GM12878 (cell line): ENCODE results near the gene TIMM22. TPM values are rescaled to one million over a fixed set of nuclear protein-coding genes. Genes with fewer than 3 reads are reported as not detected.

ENCODE experiments used
- ATAC-seq: fragments of 200-7000 bp; cut with Tn5 transposase; 3 replicates; pipeline ENCODE4 v1.9.1; 2020; ENCODE audit warnings: mild to moderate bottlenecking, moderate library complexity
- BruUV-seq: library from RNA; stranded (reverse); fragments of 400-500 nt; replicated peaks from 2 replicates; lab custom pipeline; 2021; lab: Mats Ljungman, UMichigan
- CTCF ChIA-PET: fragments of 300-600 bp; sonication (Branson Sonifier 250); formaldehyde crosslinking; extraction: SDS; loops from one replicate; lab custom pipeline; 2021; ENCODE audit warnings: inconsistent platforms; lab: Yijun Ruan, JAX
- POLR2A ChIA-PET: fragments of 350-600 bp; formaldehyde crosslinking; extraction: SDS; loops from one replicate; lab custom pipeline; 2021; ENCODE audit warnings: inconsistent platforms; lab: Charles Lee
- RAD21 ChIA-PET: fragments of 300-600 bp; sonication (Branson Sonifier 250); formaldehyde crosslinking; loops from one replicate; lab custom pipeline; 2023; ENCODE audit warnings: antibody characterized with exemption; ENCODE audit not compliant: unreplicated experiment; lab: Charles Lee
- SMC1A ChIA-PET: fragments of 300-600 bp; sonication (Branson Sonifier 250); formaldehyde crosslinking; loops from one replicate; lab custom pipeline; 2023; ENCODE audit not compliant: unreplicated experiment, uncharacterized antibody; lab: Charles Lee
- DNase-seq: peaks from one replicate; pipeline ENCODE4 v3.0.0-alpha.2; 2011; ENCODE audit warnings: low read depth, low spot score
- FAIRE-seq: peaks from 3 replicates; lab custom pipeline; 2011; peaks lifted over from hg19 to GRCh38; lab: Jason Lieb, UNC
- H2AFZ ChIP-seq: 2 replicates; pipeline ENCODE4 v1.6.0; 2011; ENCODE audit warnings: low read depth, low read length, control low read depth; ENCODE audit not compliant: control insufficient read depth
- H3K27ac ChIP-seq: 2 replicates; pipeline ENCODE4 v1.5.1; 2011; ENCODE audit warnings: control low read depth; ENCODE audit not compliant: control insufficient read depth, insufficient read depth
- H3K27me3 ChIP-seq, 2 experiments: replicated peaks in 1 of 2; 2 replicates each; pipeline versions ENCODE4 v1.6.0 to v1.6.1; 2011; ENCODE audit warnings: low read length in 1 of 2; ENCODE audit not compliant: control insufficient read depth in 2 of 2, insufficient read depth in 2 of 2
- H3K36me3 ChIP-seq, 2 experiments: 2 replicates each; pipeline ENCODE4 v1.5.1; 2011; ENCODE audit warnings: low read length in 1 of 2; ENCODE audit not compliant: control insufficient read depth in 2 of 2, insufficient read depth in 2 of 2
- H3K4me1 ChIP-seq: 2 replicates; pipeline ENCODE4 v1.6.1; 2011; ENCODE audit warnings: mild to moderate bottlenecking, low read length, moderate library complexity, mixed read lengths; ENCODE audit not compliant: control insufficient read depth, insufficient read depth
- H3K4me2 ChIP-seq: 2 replicates; pipeline ENCODE4 v1.6.0; 2011; ENCODE audit warnings: control low read depth; ENCODE audit not compliant: control insufficient read depth, insufficient read depth
- H3K4me3 ChIP-seq: fragments of 200-600 bp; sonication (generic); 2 replicates; pipeline ENCODE4 v1.5.1; 2016
- H3K79me2 ChIP-seq: 2 replicates; pipeline ENCODE4 v1.6.0; 2011; ENCODE audit warnings: low read length; ENCODE audit not compliant: control insufficient read depth, insufficient read depth
- H3K9ac ChIP-seq: 2 replicates; pipeline ENCODE4 v1.8.0; 2011; ENCODE audit warnings: low read length, control low read depth, mixed read lengths; ENCODE audit not compliant: control insufficient read depth, insufficient read depth
- H3K9me3 ChIP-seq: replicated peaks from 3 replicates; pipeline ENCODE4 v1.5.1; 2011; ENCODE audit warnings: mild to moderate bottlenecking, low read length; ENCODE audit not compliant: control insufficient read depth, insufficient read depth
- H4K20me1 ChIP-seq: 2 replicates; pipeline ENCODE4 v1.6.0; 2011; ENCODE audit not compliant: control insufficient read depth, insufficient read depth
- BRCA1 ChIP-seq: IDR thresholded peaks from 2 replicates; pipeline ENCODE4 v1.6.1; 2011; ENCODE audit warnings: low read depth, low read length, improper control_type of control experiment
- ETV6 ChIP-seq, 2 experiments: fragments of 450-650 bp in 1 of 2; IDR thresholded peaks in 1 of 2; conservative IDR thresholded peaks in 1 of 2; 2 replicates each; pipeline ENCODE4 v1.6.1; 2014; ENCODE audit warnings: antibody characterized with exemption in 1 of 2, borderline replicate concordance in 1 of 2, low read depth in 1 of 2, mild to moderate bottlenecking in 1 of 2, moderate library complexity in 1 of 2
- HDAC6 ChIP-seq: fragments of 200-600 bp; sonication (generic); IDR thresholded peaks from one replicate; pipeline ENCODE4 v1.8.0; 2017; ENCODE audit warnings: antibody characterized with exemption; ENCODE audit not compliant: unreplicated experiment
- NRF1 ChIP-seq: conservative IDR thresholded peaks from 2 replicates; pipeline ENCODE4 v1.6.1; 2011; ENCODE audit warnings: mild to moderate bottlenecking, low read depth, low read length, improper control_type of control experiment
- ZNF622 ChIP-seq: fragments of 450-650 bp; IDR thresholded peaks from 2 replicates; pipeline ENCODE4 v1.6.1; 2017; ENCODE audit warnings: mild to moderate bottlenecking, inconsistent platforms
- ZZZ3 ChIP-seq: IDR thresholded peaks from 2 replicates; pipeline ENCODE4 v1.6.1; 2011; ENCODE audit warnings: low read depth; ENCODE audit not compliant: control insufficient read depth, insufficient read length
- WGBS: methylation state at CpG from one replicate; pipeline ENCODE4 v1.1.6; 2016; ENCODE audit warnings: low lambda C conversion rate; ENCODE audit not compliant: insufficient replicate concordance, insufficient coverage; ENCODE audit errors: missing lambda C conversion rate; 5-methylcytosine and 5-hydroxymethylcytosine counted together
- in situ Hi-C: fragments of 300-500 bp; cut with MboI; formaldehyde crosslinking; loops from 9 replicates; pipeline ENCODE4 v1.14.3; 2018; ENCODE audit warnings: mixed read lengths
- intact Hi-C: fragments of 100-400 bp; cut with micrococcal nuclease; formaldehyde crosslinking; loops from one replicate; pipeline ENCODE4 v1.14.2; 2022; ENCODE audit not compliant: unreplicated experiment
- polyA plus RNA-seq, 11 experiments: library from polyadenylated mRNA; depleted of rRNA in 4 of 11; unstranded in 6 of 11; stranded (reverse) in 5 of 11; fragments of >200 nt; fragmentation: Nextera tagmentation in 4 of 11; fragmentation: Illumina TruSeq in 1 of 11; extraction: Ambion mirVana in 4 of 11; extraction: Trizol in 1 of 11; gene quantifications; 1 replicate in 1 of 11; 2 replicates in 10 of 11; pipeline versions ENCODE4 v1.2.1 to v1.2.3, GENCODE V29; 2011 to 2016; ENCODE audit warnings: inconsistent platforms in 2 of 11, missing spikeins in 2 of 11, low read depth in 1 of 11
- total RNA-seq, 4 experiments: library from RNA; depleted of rRNA in 3 of 4; stranded (reverse); fragments of >200 nt in 3 of 4; fragmentation: Illumina TruSeq in 1 of 4; extraction: Trizol in 1 of 4; gene quantifications; 2 replicates each; pipeline versions ENCODE4 v1.2.1 to v1.2.3, GENCODE V29; 2013 to 2021
- TF ChIP-seq, protein P1 (sequence below): fragments of 450-650 bp; IDR thresholded peaks from 2 replicates; pipeline ENCODE4 v1.6.1; 2016; ENCODE audit warnings: mild to moderate bottlenecking
- TF ChIP-seq, protein P2 (sequence below): fragments of 450-650 bp; IDR thresholded peaks from 2 replicates; pipeline ENCODE4 v1.6.1; 2016; ENCODE audit warnings: mild to moderate bottlenecking

TIMM22 gene
- total and polyA plus RNA-seq, 10 of the 15 experiments (the other 5 are each of a cell fraction or from before 2014, with no cell fraction given), result 4.4 to 25.0 (median 10.6) TPM

DNA sequence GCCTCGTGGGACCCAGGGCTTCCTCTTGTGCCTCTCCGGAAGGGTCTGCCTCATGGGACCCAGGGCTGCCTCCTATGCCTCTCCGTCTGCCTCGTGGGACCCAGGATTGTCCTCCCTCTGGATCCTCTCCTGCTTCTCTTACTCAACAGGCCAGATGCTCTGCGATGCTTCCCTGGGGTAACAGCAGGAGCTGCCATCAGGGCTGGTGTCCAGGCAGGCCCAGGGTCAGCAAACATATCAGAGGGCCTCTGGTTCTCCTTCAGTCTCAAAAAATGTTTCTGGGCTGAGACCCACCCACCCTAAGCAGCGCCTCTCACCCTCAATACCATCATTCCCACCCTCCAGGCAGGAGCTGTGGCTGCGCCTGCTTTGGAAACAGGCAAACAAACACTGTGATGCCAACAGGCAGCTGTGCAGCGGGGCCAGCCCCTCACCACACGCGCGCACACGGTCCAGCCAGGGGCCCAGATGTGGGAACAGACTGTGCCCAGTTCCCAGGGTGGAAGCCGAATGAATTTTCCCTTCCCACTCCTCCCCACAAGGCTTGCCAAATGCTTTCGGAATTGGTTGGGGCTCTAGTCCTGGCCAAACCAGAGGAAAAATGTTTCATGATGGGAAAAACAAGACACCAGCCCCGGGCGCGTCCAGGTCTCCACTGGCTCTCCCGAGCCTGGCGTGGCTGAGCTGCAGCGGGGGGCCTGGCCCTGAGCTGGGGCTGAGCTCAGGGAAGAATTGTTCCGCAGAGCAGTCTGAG lies 11.3 kb downstream of the TIMM22 start:
- ATAC-seq, result no peak
- no peaks in the 10 kb centered on the region for H3K9me3 ChIP-seq
- TF ChIP-seq ETV6 (conservative IDR thresholded peaks at IDR 0.05 in 1 of 2, IDR thresholded peaks at IDR 0.05 in 1 of 2; ENCODE audit: borderline replicate concordance in 1 of 2, low read depth in 1 of 2) (no peak), ZNF622 (no peak), ZZZ3 (no peak), BRCA1 (no peak), NRF1 (no peak), HDAC6 (no peak)
- TF ChIP-seq, protein P1, sequence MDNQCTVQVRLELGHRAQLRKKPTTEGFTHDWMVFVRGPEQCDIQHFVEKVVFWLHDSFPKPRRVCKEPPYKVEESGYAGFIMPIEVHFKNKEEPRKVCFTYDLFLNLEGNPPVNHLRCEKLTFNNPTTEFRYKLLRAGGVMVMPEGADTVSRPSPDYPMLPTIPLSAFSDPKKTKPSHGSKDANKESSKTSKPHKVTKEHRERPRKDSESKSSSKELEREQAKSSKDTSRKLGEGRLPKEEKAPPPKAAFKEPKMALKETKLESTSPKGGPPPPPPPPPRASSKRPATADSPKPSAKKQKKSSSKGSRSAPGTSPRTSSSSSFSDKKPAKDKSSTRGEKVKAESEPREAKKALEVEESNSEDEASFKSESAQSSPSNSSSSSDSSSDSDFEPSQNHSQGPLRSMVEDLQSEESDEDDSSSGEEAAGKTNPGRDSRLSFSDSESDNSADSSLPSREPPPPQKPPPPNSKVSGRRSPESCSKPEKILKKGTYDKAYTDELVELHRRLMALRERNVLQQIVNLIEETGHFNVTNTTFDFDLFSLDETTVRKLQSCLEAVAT, result no peak
- TF ChIP-seq, protein P2, sequence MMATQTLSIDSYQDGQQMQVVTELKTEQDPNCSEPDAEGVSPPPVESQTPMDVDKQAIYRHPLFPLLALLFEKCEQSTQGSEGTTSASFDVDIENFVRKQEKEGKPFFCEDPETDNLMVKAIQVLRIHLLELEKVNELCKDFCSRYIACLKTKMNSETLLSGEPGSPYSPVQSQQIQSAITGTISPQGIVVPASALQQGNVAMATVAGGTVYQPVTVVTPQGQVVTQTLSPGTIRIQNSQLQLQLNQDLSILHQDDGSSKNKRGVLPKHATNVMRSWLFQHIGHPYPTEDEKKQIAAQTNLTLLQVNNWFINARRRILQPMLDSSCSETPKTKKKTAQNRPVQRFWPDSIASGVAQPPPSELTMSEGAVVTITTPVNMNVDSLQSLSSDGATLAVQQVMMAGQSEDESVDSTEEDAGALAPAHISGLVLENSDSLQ, result no peak
- TF ChIP-seq, all 136 proteins: peak for 0
- H3K4me2 ChIP-seq, result no peak overlapping the region
- no peak overlapping the region for H2AFZ ChIP-seq
- POLR2A ChIA-PET, result no interaction called here
- FAIRE-seq (no peak), DNase-seq (no peak)
- no peaks in the 10 kb centered on the region for H3K79me2 ChIP-seq
- CTCF ChIA-PET, result no interaction called here
- H4K20me1 ChIP-seq, result no peaks in the 10 kb centered on the region
- no peak overlapping the region for H3K9ac ChIP-seq
- in situ Hi-C loops (no loop called here), intact Hi-C loops (no loop called here)
- SMC1A ChIA-PET, result no interaction called here
- H3K27ac ChIP-seq, result no peak overlapping the region
- BruUV-seq, result no TSS peak
- no peaks in the 10 kb centered on the region for H3K27me3 ChIP-seq
- no peaks in the 10 kb centered on the region for H3K4me1 ChIP-seq
- 96% methylated on average over 21 of the region's 21 CpGs for WGBS
- RAD21 ChIA-PET, result no interaction called here
- no peak overlapping the region for H3K4me3 ChIP-seq
- H3K36me3 ChIP-seq, result peaks cover 18 to 51% of the 10 kb centered on the region in 2 experiments
